ENCODE data around the gene RTKN. TPM values are rescaled to one million over a fixed set of nuclear protein-coding genes. Genes with fewer than 3 reads are reported as not detected.

RTKN gene
- total RNA-seq, 1 donor from 2014 or later: 20.4 TPM

DNA sequence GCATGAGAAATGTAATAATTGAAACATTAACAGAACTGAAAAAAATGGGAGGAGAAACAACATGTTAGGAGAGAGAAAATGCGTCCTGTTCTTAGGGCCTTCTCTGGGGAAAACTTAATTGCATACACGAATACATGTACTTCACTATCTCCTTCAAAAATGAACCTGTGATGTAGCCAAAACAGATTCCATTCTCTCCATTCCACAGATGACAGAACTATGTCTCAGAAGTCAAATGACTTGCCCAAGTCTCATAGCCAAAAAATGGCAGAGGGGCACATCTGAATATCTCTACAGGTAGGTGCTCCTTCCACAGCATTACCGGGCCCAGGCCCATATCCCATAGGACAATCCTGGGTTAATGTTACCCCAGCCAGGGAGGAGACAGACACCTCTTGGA lies 57.7 kb downstream of the RTKN start:
- no peak for DNase-seq (ENCODE audit: low spot score)
- peaks cover 29% of the 10 kb centered on the region for H3K4me1 Mint-ChIP-seq (ENCODE audit: low read depth)
- TF ChIP-seq, protein P1, sequence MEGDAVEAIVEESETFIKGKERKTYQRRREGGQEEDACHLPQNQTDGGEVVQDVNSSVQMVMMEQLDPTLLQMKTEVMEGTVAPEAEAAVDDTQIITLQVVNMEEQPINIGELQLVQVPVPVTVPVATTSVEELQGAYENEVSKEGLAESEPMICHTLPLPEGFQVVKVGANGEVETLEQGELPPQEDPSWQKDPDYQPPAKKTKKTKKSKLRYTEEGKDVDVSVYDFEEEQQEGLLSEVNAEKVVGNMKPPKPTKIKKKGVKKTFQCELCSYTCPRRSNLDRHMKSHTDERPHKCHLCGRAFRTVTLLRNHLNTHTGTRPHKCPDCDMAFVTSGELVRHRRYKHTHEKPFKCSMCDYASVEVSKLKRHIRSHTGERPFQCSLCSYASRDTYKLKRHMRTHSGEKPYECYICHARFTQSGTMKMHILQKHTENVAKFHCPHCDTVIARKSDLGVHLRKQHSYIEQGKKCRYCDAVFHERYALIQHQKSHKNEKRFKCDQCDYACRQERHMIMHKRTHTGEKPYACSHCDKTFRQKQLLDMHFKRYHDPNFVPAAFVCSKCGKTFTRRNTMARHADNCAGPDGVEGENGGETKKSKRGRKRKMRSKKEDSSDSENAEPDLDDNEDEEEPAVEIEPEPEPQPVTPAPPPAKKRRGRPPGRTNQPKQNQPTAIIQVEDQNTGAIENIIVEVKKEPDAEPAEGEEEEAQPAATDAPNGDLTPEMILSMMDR (IDR thresholded peaks at IDR 0.05): no peak
- no peak overlapping the region for H3K27ac Mint-ChIP-seq (ENCODE audit: unreplicated experiment)
- no peaks in the 10 kb centered on the region for H3K27me3 Mint-ChIP-seq (ENCODE audit: low read depth)
- H3K9me3 Mint-ChIP-seq (ENCODE audit: low read depth): no peaks in the 10 kb centered on the region
- H3K4me3 Mint-ChIP-seq (ENCODE audit: unreplicated experiment): no peak overlapping the region
- no peaks in the 10 kb centered on the region for H3K36me3 Mint-ChIP-seq (ENCODE audit: low read depth)

DNA sequence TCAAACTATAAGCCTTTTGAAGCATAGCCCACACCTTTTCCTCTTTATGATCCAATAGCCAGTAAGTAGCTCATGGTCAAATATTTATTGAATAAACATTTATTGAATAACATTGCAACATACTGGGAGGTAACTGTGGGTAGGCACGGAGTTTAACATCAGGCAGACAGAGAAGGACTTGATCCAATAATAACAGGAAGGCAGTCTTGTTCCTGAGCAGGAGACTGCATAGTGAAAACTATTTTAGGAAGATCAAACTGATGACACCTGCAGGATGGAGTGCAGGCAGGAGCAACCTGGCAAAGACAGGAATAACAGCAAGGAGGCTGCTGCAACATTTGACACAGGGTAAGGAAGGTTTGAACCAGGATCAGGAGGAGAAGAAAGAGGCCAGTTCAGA lies 58.5 kb downstream of the RTKN start:
- DNase-seq (ENCODE audit: low spot score): no peak
- TF ChIP-seq, protein P1 (IDR thresholded peaks at IDR 0.05): no peak
- H3K4me1 Mint-ChIP-seq (ENCODE audit: low read depth): peaks cover 34% of the 10 kb centered on the region
- H3K27ac Mint-ChIP-seq (ENCODE audit: unreplicated experiment): no peak overlapping the region
- no peaks in the 10 kb centered on the region for H3K36me3 Mint-ChIP-seq (ENCODE audit: low read depth)
- H3K9me3 Mint-ChIP-seq (ENCODE audit: low read depth): no peaks in the 10 kb centered on the region
- H3K4me3 Mint-ChIP-seq (ENCODE audit: unreplicated experiment): peak overlapping the region; percentile 34
- H3K27me3 Mint-ChIP-seq (ENCODE audit: low read depth): no peaks in the 10 kb centered on the region

DNA sequence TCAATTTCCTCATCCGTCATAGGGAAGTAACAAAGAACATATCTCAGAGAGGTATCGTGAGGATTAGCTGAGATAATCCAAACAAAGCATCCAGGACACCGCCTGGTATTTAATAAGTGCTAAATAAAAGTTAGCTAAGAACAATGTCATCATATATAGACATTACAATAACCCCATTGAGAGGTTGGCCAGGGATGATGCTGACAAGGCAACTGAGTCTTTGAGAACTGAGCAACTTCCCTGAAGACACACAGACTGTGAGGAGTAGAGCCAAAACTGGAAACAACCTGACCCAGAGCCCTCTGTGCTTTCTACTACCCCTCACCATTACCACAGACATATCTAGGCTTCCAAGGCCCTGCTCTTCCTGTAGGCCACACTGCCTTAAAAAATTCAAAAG lies 60.0 kb downstream of the RTKN start:
- Mint-ChIP-seq H3K9me3 (ENCODE audit: low read depth) (no peaks in the 10 kb centered on the region), H3K4me3 (ENCODE audit: unreplicated experiment) (no peak overlapping the region), H3K27ac (ENCODE audit: unreplicated experiment) (peak overlapping the region; percentile 67), H3K27me3 (ENCODE audit: low read depth) (no peaks in the 10 kb centered on the region), H3K4me1 (ENCODE audit: low read depth) (peaks cover 34% of the 10 kb centered on the region), H3K36me3 (ENCODE audit: low read depth) (peaks cover 10% of the 10 kb centered on the region)
- TF ChIP-seq, protein P1 (IDR thresholded peaks at IDR 0.05): no peak
- DNase-seq (ENCODE audit: low spot score): no peak

DNA sequence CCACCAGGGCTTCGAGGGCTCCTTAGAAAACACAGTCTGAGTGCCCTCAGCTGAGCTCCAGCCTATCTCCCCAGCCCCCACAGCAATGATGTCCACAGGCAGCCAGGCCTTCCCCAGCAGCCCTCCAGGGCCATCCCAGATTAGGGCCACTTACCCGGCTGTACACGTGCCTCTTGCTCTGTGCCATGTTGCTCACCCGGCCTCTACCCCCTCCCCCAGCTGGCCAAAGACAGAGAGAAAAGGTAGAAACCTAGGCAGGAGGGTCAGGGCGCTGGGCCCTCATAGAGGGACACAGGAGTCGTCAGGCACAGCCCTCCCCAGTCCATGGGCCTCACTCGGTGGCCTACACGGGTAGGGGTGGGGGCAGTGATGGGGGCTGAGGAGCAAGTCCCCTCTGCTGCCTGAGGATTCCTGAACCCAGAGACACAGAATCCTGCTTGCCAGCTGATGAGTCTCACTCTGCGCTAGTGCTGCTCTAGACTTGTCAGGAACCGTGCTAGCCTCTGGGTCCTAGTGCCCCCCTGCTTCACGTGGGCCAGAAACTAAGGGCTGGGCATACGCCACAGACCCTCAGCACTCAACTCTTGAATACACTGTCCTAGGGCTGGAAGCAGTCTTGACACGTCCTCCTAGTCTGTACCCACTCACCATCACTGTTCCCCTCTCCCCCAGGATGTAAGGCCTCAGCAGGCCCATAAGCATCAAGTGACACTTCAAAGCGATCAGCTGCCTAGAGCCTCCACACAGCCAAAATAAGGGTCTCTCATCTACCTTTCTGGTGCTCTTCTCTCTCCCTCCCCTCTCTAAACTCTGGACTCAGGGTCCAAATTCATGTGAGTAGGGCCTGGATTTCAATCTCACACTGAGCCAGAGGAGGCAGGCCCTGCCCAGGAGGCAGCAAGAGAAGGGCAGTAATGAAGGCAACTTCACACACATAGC lies 61.6 kb downstream of the RTKN start, which contains the start of gene DCTN1:
TSS of gene DCTN1 (minus strand) at position 461 of the 939 bp plus-strand sequence. CDS start at position 187, 274 bp downstream.
- Mint-ChIP-seq H3K36me3 (ENCODE audit: low read depth) (peaks cover 14% of the 10 kb centered on the region), H3K27me3 (ENCODE audit: low read depth) (no peaks in the 10 kb centered on the region), H3K4me3 (ENCODE audit: unreplicated experiment) (peak within 1 kb of the TSS; percentile 76), H3K4me1 (ENCODE audit: low read depth) (peaks cover 34% of the 10 kb centered on the region), H3K9me3 (ENCODE audit: low read depth) (no peaks in the 10 kb centered on the region), H3K27ac (ENCODE audit: unreplicated experiment) (peak within 1 kb of the TSS; percentile 82)
- TF ChIP-seq, protein P1 (IDR thresholded peaks at IDR 0.05): no peak
- DNase-seq (ENCODE audit: low spot score): no peak

DNA sequence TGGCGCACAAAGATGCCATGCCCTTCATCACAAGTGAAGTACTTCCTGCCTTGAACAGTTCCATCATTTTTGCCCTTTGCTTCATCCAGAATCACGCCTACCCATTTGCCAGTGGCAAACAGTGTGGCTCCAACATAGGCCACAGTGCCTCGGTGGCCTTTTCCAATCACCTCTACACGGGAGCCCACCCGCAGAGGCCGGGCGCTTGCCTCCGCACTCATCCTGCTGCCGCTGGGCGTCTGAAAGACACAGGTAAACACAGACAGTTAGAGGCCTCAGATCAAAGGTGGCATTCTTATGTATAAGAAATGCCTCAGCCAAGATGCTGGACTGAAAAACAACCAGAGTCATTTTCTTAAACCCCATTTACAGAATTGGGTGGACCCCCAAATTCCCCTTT lies 63.7 kb downstream of the RTKN start:
- Mint-ChIP-seq H3K27ac (ENCODE audit: unreplicated experiment) (no peak overlapping the region), H3K4me1 (ENCODE audit: low read depth) (peaks cover 42% of the 10 kb centered on the region), H3K4me3 (ENCODE audit: unreplicated experiment) (no peak overlapping the region), H3K36me3 (ENCODE audit: low read depth) (peaks cover 14% of the 10 kb centered on the region), H3K9me3 (ENCODE audit: low read depth) (no peaks in the 10 kb centered on the region), H3K27me3 (ENCODE audit: low read depth) (no peaks in the 10 kb centered on the region)
- DNase-seq (ENCODE audit: low spot score): no peak
- TF ChIP-seq, protein P1 (IDR thresholded peaks at IDR 0.05): no peak
